GM12878 (cell line): Measurements from ENCODE around the gene RWDD4. TPM values are rescaled to one million over a fixed set of nuclear protein-coding genes. Genes with fewer than 3 reads are reported as not detected.

Experiments
- ATAC-seq: fragments of 200-7000 bp; cut with Tn5 transposase; 3 replicates; pipeline ENCODE4 v1.9.1; 2020; ENCODE audit warnings: mild to moderate bottlenecking, moderate library complexity
- BruUV-seq: library from RNA; stranded (reverse); fragments of 400-500 nt; replicated peaks from 2 replicates; lab custom pipeline; 2021; lab: Mats Ljungman, UMichigan
- CTCF ChIA-PET: fragments of 300-600 bp; sonication (Branson Sonifier 250); formaldehyde crosslinking; extraction: SDS; loops from one replicate; lab custom pipeline; 2021; ENCODE audit warnings: inconsistent platforms; lab: Yijun Ruan, JAX
- POLR2A ChIA-PET: fragments of 350-600 bp; formaldehyde crosslinking; extraction: SDS; loops from one replicate; lab custom pipeline; 2021; ENCODE audit warnings: inconsistent platforms; lab: Charles Lee
- RAD21 ChIA-PET: fragments of 300-600 bp; sonication (Branson Sonifier 250); formaldehyde crosslinking; loops from one replicate; lab custom pipeline; 2023; ENCODE audit warnings: antibody characterized with exemption; ENCODE audit not compliant: unreplicated experiment; lab: Charles Lee
- SMC1A ChIA-PET: fragments of 300-600 bp; sonication (Branson Sonifier 250); formaldehyde crosslinking; loops from one replicate; lab custom pipeline; 2023; ENCODE audit not compliant: unreplicated experiment, uncharacterized antibody; lab: Charles Lee
- DNase-seq: peaks from one replicate; pipeline ENCODE4 v3.0.0-alpha.2; 2011; ENCODE audit warnings: low read depth, low spot score
- FAIRE-seq: peaks from 3 replicates; lab custom pipeline; 2011; peaks lifted over from hg19 to GRCh38; lab: Jason Lieb, UNC
- H2AFZ ChIP-seq: 2 replicates; pipeline ENCODE4 v1.6.0; 2011; ENCODE audit warnings: low read depth, low read length, control low read depth; ENCODE audit not compliant: control insufficient read depth
- H3K27ac ChIP-seq: 2 replicates; pipeline ENCODE4 v1.5.1; 2011; ENCODE audit warnings: control low read depth; ENCODE audit not compliant: control insufficient read depth, insufficient read depth
- H3K27me3 ChIP-seq, 2 experiments: replicated peaks in 1 of 2; 2 replicates each; pipeline versions ENCODE4 v1.6.0 to v1.6.1; 2011; ENCODE audit warnings: low read length in 1 of 2; ENCODE audit not compliant: control insufficient read depth in 2 of 2, insufficient read depth in 2 of 2
- H3K36me3 ChIP-seq, 2 experiments: 2 replicates each; pipeline ENCODE4 v1.5.1; 2011; ENCODE audit warnings: low read length in 1 of 2; ENCODE audit not compliant: control insufficient read depth in 2 of 2, insufficient read depth in 2 of 2
- H3K4me1 ChIP-seq: 2 replicates; pipeline ENCODE4 v1.6.1; 2011; ENCODE audit warnings: mild to moderate bottlenecking, low read length, moderate library complexity, mixed read lengths; ENCODE audit not compliant: control insufficient read depth, insufficient read depth
- H3K4me2 ChIP-seq: 2 replicates; pipeline ENCODE4 v1.6.0; 2011; ENCODE audit warnings: control low read depth; ENCODE audit not compliant: control insufficient read depth, insufficient read depth
- H3K4me3 ChIP-seq: fragments of 200-600 bp; sonication (generic); 2 replicates; pipeline ENCODE4 v1.5.1; 2016
- H3K79me2 ChIP-seq: 2 replicates; pipeline ENCODE4 v1.6.0; 2011; ENCODE audit warnings: low read length; ENCODE audit not compliant: control insufficient read depth, insufficient read depth
- H3K9ac ChIP-seq: 2 replicates; pipeline ENCODE4 v1.8.0; 2011; ENCODE audit warnings: low read length, control low read depth, mixed read lengths; ENCODE audit not compliant: control insufficient read depth, insufficient read depth
- H3K9me3 ChIP-seq: replicated peaks from 3 replicates; pipeline ENCODE4 v1.5.1; 2011; ENCODE audit warnings: mild to moderate bottlenecking, low read length; ENCODE audit not compliant: control insufficient read depth, insufficient read depth
- H4K20me1 ChIP-seq: 2 replicates; pipeline ENCODE4 v1.6.0; 2011; ENCODE audit not compliant: control insufficient read depth, insufficient read depth
- CBFB ChIP-seq: IDR thresholded peaks from 2 replicates; pipeline ENCODE4 v1.6.1; 2016; ENCODE audit warnings: antibody characterized with exemption, low read depth
- CBX3 ChIP-seq: fragments of 200-600 bp; sonication (generic); IDR thresholded peaks from 2 replicates; pipeline ENCODE4 v1.6.1; 2016; ENCODE audit warnings: low read depth, borderline replicate concordance
- CHD4 ChIP-seq: fragments of 200-600 bp; sonication (generic); IDR thresholded peaks from 2 replicates; pipeline ENCODE4 v1.6.1; 2016; ENCODE audit warnings: mild to moderate bottlenecking
- EED ChIP-seq: sonication (generic); IDR thresholded peaks from 2 replicates; pipeline ENCODE4 v1.6.1; 2016; ENCODE audit warnings: antibody characterized with exemption, low read depth
- EGR1 ChIP-seq, 2 experiments: IDR thresholded peaks; 1 replicate in 1 of 2; 2 replicates in 1 of 2; pipeline ENCODE4 v1.6.1; 2011 to 2012; ENCODE audit warnings: low read depth in 2 of 2, low read length in 2 of 2, borderline replicate concordance in 1 of 2, mild to moderate bottlenecking in 1 of 2, moderate library complexity in 1 of 2
- ETV6 ChIP-seq, 2 experiments: fragments of 450-650 bp in 1 of 2; IDR thresholded peaks in 1 of 2; conservative IDR thresholded peaks in 1 of 2; 2 replicates each; pipeline ENCODE4 v1.6.1; 2014; ENCODE audit warnings: antibody characterized with exemption in 1 of 2, borderline replicate concordance in 1 of 2, low read depth in 1 of 2, mild to moderate bottlenecking in 1 of 2, moderate library complexity in 1 of 2
- EZH2 ChIP-seq: IDR thresholded peaks from 2 replicates; pipeline ENCODE4 v1.6.1; 2012; ENCODE audit warnings: low read depth, mild to moderate bottlenecking, control low read depth, inconsistent platforms, low read length, borderline replicate concordance; ENCODE audit not compliant: control insufficient read depth
- FOXM1 ChIP-seq: IDR thresholded peaks from 2 replicates; pipeline ENCODE4 v1.6.1; 2012; ENCODE audit warnings: low read depth, mild to moderate bottlenecking, inconsistent platforms, low read length, moderate library complexity
- MEF2A ChIP-seq: IDR thresholded peaks from 2 replicates; pipeline ENCODE4 v1.6.1; 2011; ENCODE audit warnings: low read depth, mild to moderate bottlenecking, low read length, moderate library complexity; ENCODE audit not compliant: insufficient read depth
- MYB ChIP-seq: fragments of 150-350 bp; IDR thresholded peaks from 2 replicates; pipeline ENCODE4 v1.6.1; 2014; ENCODE audit warnings: mild to moderate bottlenecking, low read depth, low read length, borderline replicate concordance
- POLR2A ChIP-seq: IDR thresholded peaks from 2 replicates; pipeline ENCODE4 v1.6.1; 2011; ENCODE audit warnings: low read depth, mild to moderate bottlenecking, low read length
- POU2F2 ChIP-seq: IDR thresholded peaks from 3 replicates; pipeline ENCODE4 v1.6.1; 2011; ENCODE audit warnings: low read depth, mild to moderate bottlenecking, low read length, borderline replicate concordance
- RAD21 ChIP-seq: IDR thresholded peaks from 2 replicates; pipeline ENCODE4 v1.6.1; 2011; ENCODE audit warnings: mild to moderate bottlenecking, low read depth, low read length, moderate library complexity; ENCODE audit not compliant: insufficient read depth
- RELA ChIP-seq: fragments of 450-650 bp; IDR thresholded peaks from 2 replicates; pipeline ENCODE4 v1.8.0; 2014; ENCODE audit warnings: borderline replicate concordance; ENCODE audit not compliant: partially characterized antibody
- SMC3 ChIP-seq: IDR thresholded peaks from 2 replicates; pipeline ENCODE4 v1.6.1; 2011; ENCODE audit warnings: low read length, improper control_type of control experiment, borderline replicate concordance
- SRF ChIP-seq, 2 experiments: IDR thresholded peaks; 2 replicates each; pipeline ENCODE4 v1.6.1; 2011; ENCODE audit warnings: low read depth in 2 of 2, low read length in 2 of 2, mild to moderate bottlenecking in 1 of 2, moderate library complexity in 1 of 2
- TAF1 ChIP-seq: IDR thresholded peaks from 2 replicates; pipeline ENCODE4 v1.6.1; 2011; ENCODE audit warnings: mild to moderate bottlenecking, low read depth, low read length, borderline replicate concordance
- WGBS: methylation state at CpG from one replicate; pipeline ENCODE4 v1.1.6; 2016; ENCODE audit warnings: low lambda C conversion rate; ENCODE audit not compliant: insufficient replicate concordance, insufficient coverage; ENCODE audit errors: missing lambda C conversion rate; 5-methylcytosine and 5-hydroxymethylcytosine counted together
- in situ Hi-C: fragments of 300-500 bp; cut with MboI; formaldehyde crosslinking; loops from 9 replicates; pipeline ENCODE4 v1.14.3; 2018; ENCODE audit warnings: mixed read lengths
- intact Hi-C: fragments of 100-400 bp; cut with micrococcal nuclease; formaldehyde crosslinking; loops from one replicate; pipeline ENCODE4 v1.14.2; 2022; ENCODE audit not compliant: unreplicated experiment
- polyA plus RNA-seq, 11 experiments: library from polyadenylated mRNA; depleted of rRNA in 4 of 11; unstranded in 6 of 11; stranded (reverse) in 5 of 11; fragments of >200 nt; fragmentation: Nextera tagmentation in 4 of 11; fragmentation: Illumina TruSeq in 1 of 11; extraction: Ambion mirVana in 4 of 11; extraction: Trizol in 1 of 11; gene quantifications; 1 replicate in 1 of 11; 2 replicates in 10 of 11; pipeline versions ENCODE4 v1.2.1 to v1.2.3, GENCODE V29; 2011 to 2016; ENCODE audit warnings: inconsistent platforms in 2 of 11, missing spikeins in 2 of 11, low read depth in 1 of 11
- total RNA-seq, 4 experiments: library from RNA; depleted of rRNA in 3 of 4; stranded (reverse); fragments of >200 nt in 3 of 4; fragmentation: Illumina TruSeq in 1 of 4; extraction: Trizol in 1 of 4; gene quantifications; 2 replicates each; pipeline versions ENCODE4 v1.2.1 to v1.2.3, GENCODE V29; 2013 to 2021
- TF ChIP-seq, protein P1 (sequence below): IDR thresholded peaks from 2 replicates; pipeline ENCODE4 v1.6.1; 2012; ENCODE audit warnings: low read depth, low read length, improper control_type of control experiment

RWDD4 gene
- total and polyA plus RNA-seq, 10 of the 15 experiments (the other 5 are each of a cell fraction or from before 2014, with no cell fraction given), result 11.2 to 37.8 (median 19.9) TPM

DNA sequence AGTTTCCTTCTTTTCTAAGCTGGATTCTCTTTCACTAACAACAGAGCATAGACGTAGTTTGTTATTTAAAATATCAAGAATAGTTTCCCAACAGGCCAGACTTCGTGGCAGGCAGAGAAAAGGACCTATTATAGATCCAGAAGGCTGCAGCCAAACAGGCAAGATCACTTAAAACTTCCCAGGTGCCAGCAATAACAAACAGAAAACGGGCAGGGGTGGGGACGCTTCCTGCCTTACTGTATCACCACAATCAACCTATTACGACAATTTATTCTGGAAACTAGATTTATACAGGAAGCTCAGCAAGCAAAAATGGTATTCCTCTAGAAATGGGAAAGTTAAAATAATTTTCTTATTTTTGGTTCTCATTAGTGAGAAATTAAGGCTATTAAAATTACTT is 22.1 kb downstream of the RWDD4 start:
- in situ Hi-C loops, result no loop called here
- 63% methylated on average over 5 of the region's 5 CpGs for WGBS
- H3K9me3 ChIP-seq, result no peaks in the 10 kb centered on the region

DNA sequence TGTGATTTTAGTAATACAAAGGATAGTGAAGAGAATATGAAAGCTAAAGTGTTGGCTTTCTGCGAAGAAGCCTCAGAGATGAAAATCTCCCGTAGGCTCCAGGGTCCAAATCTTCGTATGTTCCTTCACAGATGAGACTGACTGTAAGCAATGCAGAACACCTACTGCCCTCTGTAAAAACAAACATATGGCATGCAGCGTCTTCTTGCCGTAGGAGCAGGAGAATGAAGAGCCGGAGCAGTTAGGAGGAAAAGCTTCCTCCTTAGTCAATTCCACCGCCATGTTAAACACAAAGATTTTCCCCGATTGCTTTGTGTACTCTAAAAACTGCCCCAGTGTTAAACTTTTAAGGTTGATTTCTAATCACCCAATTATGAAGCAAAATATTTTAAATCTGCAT is 22.5 kb downstream of the RWDD4 start:
- ChIA-PET POLR2A (no interaction called here), SMC1A (no interaction called here), CTCF (interaction anchor here (1.0 kb wide), 2 partner anchors 13 to 381 kb away, joined by 3 read pairs; no protein-coding TSS in a partner anchor), RAD21 (no interaction called here)
- BruUV-seq, result no TSS peak
- ATAC-seq, result no peak
- H3K9me3 ChIP-seq, result no peaks in the 10 kb centered on the region
- no peak overlapping the region for H3K9ac ChIP-seq
- no peak overlapping the region for H3K4me3 ChIP-seq
- H2AFZ ChIP-seq, result no peak overlapping the region
- intact Hi-C loops, result no loop called here
- TF ChIP-seq RELA, result no peak
- TF ChIP-seq CHD4, result no peak
- no peak for TF ChIP-seq RAD21
- no peak for TF ChIP-seq EED
- TF ChIP-seq, protein P1, sequence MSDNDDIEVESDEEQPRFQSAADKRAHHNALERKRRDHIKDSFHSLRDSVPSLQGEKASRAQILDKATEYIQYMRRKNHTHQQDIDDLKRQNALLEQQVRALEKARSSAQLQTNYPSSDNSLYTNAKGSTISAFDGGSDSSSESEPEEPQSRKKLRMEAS, result no peak
- TF ChIP-seq TAF1, result no peak
- TF ChIP-seq POU2F2, result no peak
- TF ChIP-seq CBFB, result no peak
- FAIRE-seq, result no peak
- no peak overlapping the region for H3K27ac ChIP-seq
- no peaks in the 10 kb centered on the region for H3K79me2 ChIP-seq
- no peak overlapping the region for H3K4me2 ChIP-seq
- H4K20me1 ChIP-seq, result no peaks in the 10 kb centered on the region
- no peaks in the 10 kb centered on the region for H3K27me3 ChIP-seq
- no peaks in the 10 kb centered on the region for H3K36me3 ChIP-seq
- no peaks in the 10 kb centered on the region for H3K4me1 ChIP-seq
- WGBS, result 96% methylated on average over 8 of the region's 8 CpGs
- DNase-seq, result no peak
- in situ Hi-C loops, result no loop called here

More for the DNA sequence above, 22.1 kb downstream of the RWDD4 start:
- no peak for DNase-seq
- ChIA-PET CTCF (interaction anchor here (1.0 kb wide), 2 partner anchors 14 to 382 kb away, joined by 3 read pairs; no protein-coding TSS in a partner anchor), SMC1A (no interaction called here), RAD21 (no interaction called here), POLR2A (no interaction called here)
- FAIRE-seq, result no peak
- Histone ChIP-seq H3K27ac (no peak overlapping the region), H3K4me1 (no peaks in the 10 kb centered on the region), H2AFZ (no peak overlapping the region), H3K79me2 (no peaks in the 10 kb centered on the region), H4K20me1 (no peaks in the 10 kb centered on the region), H3K9ac (no peak overlapping the region), H3K4me3 (no peak overlapping the region), H3K27me3 (no peaks in the 10 kb centered on the region), H3K36me3 (peaks cover 0 to 2% of the 10 kb centered on the region in 2 experiments; a peak in 2 of 4 replicates), H3K4me2 (no peak overlapping the region)
- ATAC-seq, result no peak
- TF ChIP-seq POLR2A (no peak), MYB (no peak), POU2F2 (no peak), SMC3 (no peak), EGR1 (IDR thresholded peaks at IDR 0.05; ENCODE audit: borderline replicate concordance in 1 of 2, low read depth in 2 of 2, low read length in 2 of 2) (no peak), SRF (IDR thresholded peaks at IDR 0.05; ENCODE audit: low read depth in 2 of 2, low read length in 2 of 2) (no peak), MEF2A (no peak), ETV6 (conservative IDR thresholded peaks at IDR 0.05 in 1 of 2, IDR thresholded peaks at IDR 0.05 in 1 of 2; ENCODE audit: borderline replicate concordance in 1 of 2, low read depth in 1 of 2) (no peak), FOXM1 (no peak), EZH2 (no peak), CBX3 (no peak)
- intact Hi-C loops, result no loop called here
- BruUV-seq, result no TSS peak
